Measurements from ENCODE around the gene FAM240A.
"Not testable (repeated sequence)": the region's sequence is repeated elsewhere in the genome, so short reads cannot be mapped to it uniquely, and the experiment has no call there.

FAM240A gene

GRCh38 chr3:46587268-46587667 is 25.1 kb upstream of the FAM240A start:
- DNase-seq, result not testable (repeated sequence)

- no peak for DNase-seq
These were observed 19.0 kb upstream of the FAM240A start for GRCh38 chr3:46593274-46593862.

- DNase-seq, result no peak
These were observed 18.3 kb upstream of the FAM240A start for GRCh38 chr3:46593979-46594378.

GRCh38 chr3:46594723-46595122 is 17.6 kb upstream of the FAM240A start:
- no peak for DNase-seq

DNA sequence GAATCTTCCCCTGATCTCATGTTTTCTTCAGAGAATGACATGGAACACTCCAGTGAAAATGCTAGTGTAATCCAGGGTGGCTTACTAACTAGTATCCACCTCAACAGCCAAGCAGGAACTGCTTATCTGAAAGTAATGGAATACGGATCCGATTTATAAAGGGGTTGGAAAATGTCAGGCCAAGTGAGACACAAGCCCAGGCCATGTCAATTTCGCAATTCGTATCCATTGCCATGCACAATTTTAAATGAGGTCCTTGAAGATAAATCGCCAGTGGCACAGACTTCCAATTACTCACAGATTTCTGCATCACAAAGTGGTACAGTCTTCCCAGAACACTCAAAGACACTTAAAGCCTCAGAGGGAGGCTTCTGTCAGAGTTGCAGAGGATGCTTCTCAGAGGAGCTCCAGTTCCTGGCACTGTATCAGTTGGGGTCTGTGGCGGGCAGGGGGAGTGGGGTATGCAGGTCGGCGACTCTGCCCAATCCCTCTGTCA is 16.5 kb upstream of the FAM240A start:
- DNase-seq, result no peak

DNA sequence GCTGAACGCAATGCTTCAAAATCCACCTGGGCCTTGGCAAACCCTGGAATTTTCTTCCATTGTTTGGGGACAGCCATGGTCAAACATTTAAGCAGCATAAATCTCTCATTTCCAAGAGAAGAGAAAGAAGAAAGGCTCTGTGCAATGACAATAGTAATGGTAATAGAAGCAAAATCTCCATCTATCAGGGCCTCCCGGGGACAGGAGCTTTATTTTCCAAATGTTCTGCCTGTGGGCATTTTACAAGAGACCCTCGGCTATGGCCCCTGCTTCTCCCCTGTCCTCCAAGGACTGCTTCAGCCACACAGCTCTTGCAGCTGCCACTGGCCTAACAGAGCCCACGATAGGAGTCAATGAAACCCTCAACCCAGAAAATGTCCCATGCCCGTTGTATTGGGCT is 12.7 kb upstream of the FAM240A start:
- no peak for DNase-seq

DNA sequence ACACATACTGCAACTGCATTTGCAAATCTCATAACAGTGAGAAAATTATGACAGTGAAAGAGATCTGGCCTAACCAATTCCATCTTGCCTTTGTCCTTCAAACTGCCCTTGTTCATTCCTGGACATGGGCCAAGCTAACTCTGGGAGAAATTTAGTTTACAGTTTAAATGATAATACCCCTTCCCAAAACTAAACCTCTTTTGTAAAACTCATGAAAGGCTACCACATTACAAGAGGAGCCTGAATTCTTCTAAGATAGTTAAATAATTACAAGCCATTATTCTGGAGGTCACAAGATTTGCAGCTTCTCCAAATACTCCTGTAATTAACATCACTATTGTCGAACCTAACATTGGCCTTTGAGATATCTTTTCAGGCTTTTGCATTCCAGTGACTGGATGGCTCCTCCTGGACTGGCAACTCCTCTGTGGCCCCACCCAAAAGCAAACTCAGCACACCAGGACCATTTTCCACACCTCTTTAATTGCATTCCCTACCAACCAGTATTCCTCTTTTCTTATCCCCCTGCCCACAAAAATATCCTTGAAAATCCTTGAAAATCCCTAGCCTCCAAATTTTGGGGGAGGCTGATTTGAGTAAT is 8.8 kb upstream of the FAM240A start:
- DNase-seq, result no peak

GRCh38 chr3:46604127-46604526 is 8.2 kb upstream of the FAM240A start:
- no peak for DNase-seq

GRCh38 chr3:46607603-46608028 is 4.7 kb upstream of the FAM240A start:
- no peak for DNase-seq

- DNase-seq, result no peak
These were observed 3.1 kb upstream of the FAM240A start for GRCh38 chr3:46609212-46609721.

DNA sequence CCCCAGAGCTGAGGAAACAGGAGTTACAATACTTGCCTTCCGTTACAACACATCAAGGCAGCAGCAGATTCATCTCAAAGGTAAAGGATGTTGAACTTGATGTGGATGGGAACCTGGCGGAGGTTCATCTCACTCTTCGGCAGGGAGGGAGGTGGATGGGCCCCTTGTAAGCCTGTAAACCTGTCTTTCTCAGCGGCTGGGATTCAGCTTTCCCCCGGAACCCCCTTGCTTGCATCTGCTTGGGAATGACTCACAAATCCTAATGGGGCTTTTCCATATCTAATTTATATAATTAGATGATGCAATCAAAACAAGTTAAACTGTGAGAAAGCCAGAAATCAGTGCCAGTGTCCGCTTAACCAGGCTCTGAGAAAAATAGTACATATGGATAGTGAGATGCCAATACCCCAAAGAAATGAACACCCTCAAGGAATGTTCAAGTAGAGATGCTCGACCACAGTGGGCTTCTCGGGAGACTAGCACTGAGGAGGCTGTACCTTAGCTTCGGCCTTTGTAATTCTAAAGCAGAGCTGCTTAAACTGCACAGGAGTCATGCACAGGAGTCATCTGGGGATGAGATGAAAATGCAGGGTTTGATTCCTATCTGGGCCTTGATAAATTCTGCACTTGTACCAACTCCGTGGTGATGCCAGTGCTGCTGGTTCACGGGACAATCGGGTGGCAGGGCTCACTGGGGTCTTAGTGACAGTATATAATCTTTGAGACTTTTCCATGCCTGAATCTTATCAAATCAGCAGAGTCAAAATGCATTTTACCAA is 2.2 kb upstream of the FAM240A start:
- no peak for DNase-seq

DNA sequence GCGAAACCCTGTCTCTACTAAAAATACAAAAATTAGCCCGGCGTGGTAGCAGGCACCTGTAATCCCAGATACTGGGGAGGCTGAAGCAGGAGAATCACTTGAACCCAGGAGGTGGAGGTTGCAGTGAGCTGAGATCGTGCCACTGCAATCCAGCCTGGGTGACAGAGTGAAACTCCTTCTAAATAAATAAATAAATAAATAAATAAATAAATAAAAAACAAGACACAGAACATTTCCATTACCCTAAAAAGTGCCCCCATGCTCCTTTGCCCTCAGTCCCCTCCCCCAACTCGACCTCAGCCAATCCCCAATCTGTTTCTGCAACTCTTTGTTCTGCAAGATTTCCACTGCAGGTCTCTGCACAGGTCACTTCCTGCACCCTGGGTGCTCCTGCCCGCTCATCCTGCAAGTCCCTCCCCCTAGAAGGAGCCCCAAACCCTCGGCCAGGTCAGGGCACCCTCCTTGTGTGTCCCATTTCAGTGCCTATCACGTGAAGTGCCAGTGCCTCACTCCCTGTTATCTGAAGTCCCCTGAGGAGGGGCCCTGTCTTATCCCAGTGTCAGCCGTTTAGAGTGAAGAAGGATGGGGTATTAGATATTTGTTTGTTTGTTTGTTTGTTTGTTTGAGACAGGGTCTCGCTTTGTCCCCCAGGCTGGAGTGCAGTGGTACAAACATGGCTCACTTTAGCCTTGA is 1.1 kb downstream of the FAM240A start:
- DNase-seq, result no peak

DNA sequence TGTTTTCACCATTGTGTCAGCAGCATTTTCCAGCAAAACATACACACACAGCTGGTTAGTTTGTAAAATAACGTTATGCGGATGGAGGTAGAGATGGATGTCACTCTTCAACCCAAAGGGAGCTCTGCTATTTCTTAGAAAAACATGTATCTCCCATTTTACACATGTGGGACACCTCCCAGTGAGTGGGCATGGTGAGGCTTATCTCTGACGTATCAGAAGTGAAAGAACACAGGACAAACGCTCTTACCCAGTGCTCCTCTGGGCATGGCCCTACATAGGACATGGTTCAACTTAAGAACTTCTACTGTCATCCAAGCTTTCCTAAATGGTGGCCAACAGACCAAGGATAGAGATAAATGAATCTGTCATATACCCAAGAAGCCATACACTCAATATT is 2.1 kb downstream of the FAM240A start:
- DNase-seq, result no peak

- DNase-seq, result no peak
These were observed 2.9 kb downstream of the FAM240A start for GRCh38 chr3:46615050-46615775.

DNA sequence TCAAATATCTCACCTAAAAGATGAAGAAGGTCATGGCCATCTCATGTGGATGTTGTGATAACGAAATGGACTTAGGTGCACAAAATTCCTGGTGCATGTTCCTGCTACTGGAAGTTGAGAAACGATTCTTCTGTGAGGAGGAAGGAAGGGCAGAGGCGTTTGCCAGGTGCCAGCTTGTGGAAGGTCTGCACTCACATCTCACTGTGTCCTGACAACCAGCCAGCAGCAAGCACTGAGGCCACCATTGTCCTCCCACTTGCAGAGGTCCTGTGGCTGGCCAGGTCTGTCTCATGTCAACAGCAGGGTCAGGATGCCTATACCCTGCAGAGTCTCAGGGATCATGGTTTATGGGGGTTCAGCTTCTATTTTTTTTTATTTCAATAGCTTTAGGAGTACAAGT is 3.7 kb downstream of the FAM240A start:
- DNase-seq, result no peak

DNA sequence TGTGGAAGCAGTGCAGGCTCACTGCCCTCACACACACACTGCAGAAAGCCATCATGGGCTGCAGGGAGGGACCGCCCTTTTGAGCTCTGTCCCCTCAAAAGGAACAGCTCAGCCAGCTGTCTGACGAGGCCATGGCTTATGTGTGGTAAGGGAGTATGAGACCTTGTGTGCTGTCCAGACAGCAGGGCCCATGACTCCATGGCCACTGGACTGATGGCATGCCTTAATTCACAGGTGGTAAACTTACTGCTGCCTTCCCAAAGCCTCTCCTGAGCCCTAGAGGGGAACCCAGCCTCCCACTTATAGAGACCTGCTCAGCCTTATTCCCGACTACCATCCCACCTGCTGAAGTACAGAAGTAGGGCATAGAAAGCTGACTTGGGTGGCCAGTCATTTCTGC is 5.6 kb downstream of the FAM240A start:
- DNase-seq, result no peak

DNA sequence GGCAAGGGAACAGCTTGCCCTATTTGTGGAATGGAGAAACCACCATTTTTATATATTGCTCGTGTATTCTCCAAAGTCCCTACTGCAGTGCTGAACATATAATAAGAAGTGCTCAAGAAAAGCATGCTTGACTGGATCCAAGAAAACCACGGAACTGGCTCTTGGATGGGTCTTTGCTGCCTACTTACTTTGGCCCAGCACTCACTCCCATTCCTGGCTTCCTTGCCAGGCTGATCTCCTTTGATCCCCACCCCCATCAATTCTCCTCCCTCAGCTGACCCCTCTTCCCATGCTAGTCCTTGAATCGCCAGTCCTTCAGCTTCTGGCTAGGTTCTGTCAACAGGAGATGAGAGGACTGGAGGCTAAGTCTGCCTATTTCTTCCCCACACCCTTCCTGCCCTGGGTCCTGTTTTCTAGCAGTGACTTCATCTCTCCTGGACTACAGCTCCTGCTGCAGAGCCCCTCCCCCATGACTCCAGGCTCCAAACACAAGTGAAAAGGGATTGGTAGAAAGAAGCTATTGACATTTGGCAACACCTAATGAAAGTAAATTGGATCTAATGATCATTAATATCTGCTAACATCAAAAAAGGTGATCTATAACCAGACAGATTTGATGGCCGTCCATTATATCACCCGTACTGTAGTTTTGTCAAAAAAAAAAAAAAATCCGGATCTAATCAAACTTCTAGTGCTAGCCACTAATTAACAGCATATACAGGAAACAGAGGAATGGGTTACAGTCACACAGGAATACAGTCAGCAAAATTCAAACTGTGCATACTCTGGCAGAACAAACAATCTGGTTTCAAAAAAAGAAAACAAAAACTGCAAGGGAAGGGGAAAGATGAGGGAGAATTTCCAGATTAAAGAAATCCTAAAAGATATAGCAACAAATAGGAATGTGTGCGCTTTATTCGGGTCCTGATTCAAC is 7.8 kb downstream of the FAM240A start:
- peak; percentile 13 for DNase-seq

DNA sequence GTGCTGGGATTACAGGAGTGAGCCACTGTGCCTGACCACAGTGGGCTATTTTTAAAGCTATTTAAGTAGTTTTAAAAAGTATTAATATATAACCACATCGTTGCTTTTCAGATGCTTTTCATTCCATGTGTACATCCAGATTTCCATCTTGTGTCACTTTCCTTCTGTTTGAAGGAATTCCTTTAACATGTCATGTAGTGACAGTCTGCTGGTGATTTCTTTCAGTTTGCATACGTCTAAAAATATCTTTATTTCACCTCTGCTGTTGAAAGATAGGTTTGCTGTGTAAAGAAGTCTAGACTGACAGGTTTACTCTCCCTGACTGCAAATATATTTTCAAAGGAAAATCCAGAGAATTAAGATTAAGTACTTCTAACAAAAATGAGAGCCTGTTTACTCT is 12.2 kb downstream of the FAM240A start:
- DNase-seq, result no peak

GRCh38 chr3:46624975-46625490 is 12.7 kb downstream of the FAM240A start:
- no peak for DNase-seq

GRCh38 chr3:46626039-46626438 is 13.7 kb downstream of the FAM240A start:
- DNase-seq, result no peak

DNA sequence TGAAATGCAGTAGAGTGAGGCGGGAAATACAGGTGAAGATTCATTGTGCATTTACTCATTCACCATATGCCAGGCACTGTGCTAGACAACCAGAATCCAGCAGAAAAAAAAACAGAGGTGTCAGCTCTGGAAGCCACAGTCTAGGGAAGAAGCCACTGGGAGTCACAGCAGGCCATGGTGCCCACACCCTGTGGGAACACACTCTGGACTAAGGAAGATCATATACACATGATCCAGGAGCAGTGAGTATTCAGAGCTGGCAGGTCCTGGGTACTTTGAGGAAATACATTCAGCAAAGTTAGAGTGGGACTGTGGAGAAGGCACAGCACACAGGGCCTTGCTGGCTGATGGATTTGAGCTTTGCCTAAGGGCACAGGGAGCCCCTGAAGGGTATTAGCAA is 14.8 kb downstream of the FAM240A start:
- no peak for DNase-seq
